T-helper 1 cell treated with Interleukin-12 subunit alpha and Interleukin-12 subunit beta and Interleukin-4 antibody, amounts not matched to agents 30 μg/mL and 1 μg/mL, for 36 hours (primary cell): Measurements from ENCODE around the gene MRPS15.

Experiments
- H3K27ac Mint-ChIP-seq: one replicate; pipeline ENCODE4 v1.8.0; 2021; ENCODE audit warnings: mild to moderate bottlenecking, mixed read lengths
- H3K27me3 Mint-ChIP-seq: one replicate; pipeline ENCODE4 v1.8.0; 2021; ENCODE audit warnings: low read depth, mixed read lengths
- H3K36me3 Mint-ChIP-seq: one replicate; pipeline ENCODE4 v1.8.0; 2021; ENCODE audit warnings: low read depth, mixed read lengths
- H3K4me1 Mint-ChIP-seq: one replicate; pipeline ENCODE4 v1.8.0; 2021; ENCODE audit warnings: low read depth, mixed read lengths
- H3K4me3 Mint-ChIP-seq: one replicate; pipeline ENCODE4 v1.8.0; 2021; ENCODE audit warnings: mild to moderate bottlenecking, moderate library complexity, mixed read lengths
- H3K9me3 Mint-ChIP-seq: one replicate; pipeline ENCODE4 v1.8.0; 2021; ENCODE audit warnings: mixed read lengths

Gene MRPS15

GRCh38 chr1:36476945-36477344, 12.8 kb upstream of the MRPS15 start:
- Mint-ChIP-seq H3K9me3 (no peaks in the 10 kb centered on the region), H3K27ac (no peak overlapping the region), H3K36me3 (no peaks in the 10 kb centered on the region), H3K27me3 (no peaks in the 10 kb centered on the region), H3K4me1 (peaks cover 25% of the 10 kb centered on the region), H3K4me3 (no peak overlapping the region)

- Mint-ChIP-seq H3K4me3 (no peak overlapping the region), H3K36me3 (no peaks in the 10 kb centered on the region), H3K4me1 (peaks cover 22% of the 10 kb centered on the region), H3K27me3 (no peaks in the 10 kb centered on the region), H3K9me3 (no peaks in the 10 kb centered on the region), H3K27ac (no peak overlapping the region)
These were observed 11.9 kb upstream of the MRPS15 start for GRCh38 chr1:36475910-36476604.

- no peak overlapping the region for H3K4me3 Mint-ChIP-seq
- no peaks in the 10 kb centered on the region for H3K9me3 Mint-ChIP-seq
- no peaks in the 10 kb centered on the region for H3K36me3 Mint-ChIP-seq
- H3K27me3 Mint-ChIP-seq: no peaks in the 10 kb centered on the region
- no peak overlapping the region for H3K27ac Mint-ChIP-seq
- H3K4me1 Mint-ChIP-seq: peaks cover 22% of the 10 kb centered on the region
These were observed 11.2 kb upstream of the MRPS15 start for GRCh38 chr1:36475341-36475740.

- Mint-ChIP-seq H3K4me3 (no peak overlapping the region), H3K27ac (peak overlapping the region; percentile 26), H3K9me3 (no peaks in the 10 kb centered on the region)
These were observed 8.5 kb upstream of the MRPS15 start for GRCh38 chr1:36472656-36473055.

GRCh38 chr1:36471830-36472641, 7.9 kb upstream of the MRPS15 start:
- Mint-ChIP-seq H3K4me1 (peaks cover 15% of the 10 kb centered on the region), H3K36me3 (no peaks in the 10 kb centered on the region), H3K9me3 (no peaks in the 10 kb centered on the region), H3K27me3 (no peaks in the 10 kb centered on the region), H3K4me3 (no peak overlapping the region), H3K27ac (no peak overlapping the region)

More at GRCh38 chr1:36472656-36473055, 8.5 kb upstream of the MRPS15 start:
- no peaks in the 10 kb centered on the region for H3K27me3 Mint-ChIP-seq
- no peaks in the 10 kb centered on the region for H3K36me3 Mint-ChIP-seq
- H3K4me1 Mint-ChIP-seq: peaks cover 15% of the 10 kb centered on the region

GRCh38 chr1:36469163-36469562, 5.0 kb upstream of the MRPS15 start:
- Mint-ChIP-seq H3K9me3 (no peaks in the 10 kb centered on the region), H3K4me1 (peaks cover 22% of the 10 kb centered on the region), H3K27me3 (no peaks in the 10 kb centered on the region), H3K4me3 (no peak overlapping the region), H3K36me3 (no peaks in the 10 kb centered on the region), H3K27ac (no peak overlapping the region)

- no peak overlapping the region for H3K27ac Mint-ChIP-seq
- no peaks in the 10 kb centered on the region for H3K27me3 Mint-ChIP-seq
- H3K9me3 Mint-ChIP-seq: no peaks in the 10 kb centered on the region
- no peak overlapping the region for H3K4me3 Mint-ChIP-seq
- H3K4me1 Mint-ChIP-seq: peaks cover 21% of the 10 kb centered on the region
- H3K36me3 Mint-ChIP-seq: no peaks in the 10 kb centered on the region
These were observed 3.7 kb upstream of the MRPS15 start for GRCh38 chr1:36467700-36468455.

GRCh38 chr1:36467027-36467410, 2.8 kb upstream of the MRPS15 start:
- Mint-ChIP-seq H3K36me3 (peaks cover 5% of the 10 kb centered on the region), H3K4me3 (no peak overlapping the region), H3K9me3 (no peaks in the 10 kb centered on the region), H3K27me3 (no peaks in the 10 kb centered on the region), H3K4me1 (peaks cover 23% of the 10 kb centered on the region), H3K27ac (no peak overlapping the region)

GRCh38 chr1:36466370-36467026, 2.3 kb upstream of the MRPS15 start:
- Mint-ChIP-seq H3K27me3 (no peaks in the 10 kb centered on the region), H3K4me3 (no peak overlapping the region), H3K9me3 (no peaks in the 10 kb centered on the region), H3K36me3 (peaks cover 6% of the 10 kb centered on the region), H3K27ac (no peak overlapping the region), H3K4me1 (peaks cover 26% of the 10 kb centered on the region)

GRCh38 chr1:36465731-36466369, 1.7 kb upstream of the MRPS15 start:
- H3K4me1 Mint-ChIP-seq: peaks cover 31% of the 10 kb centered on the region
- no peak overlapping the region for H3K4me3 Mint-ChIP-seq
- H3K36me3 Mint-ChIP-seq: peaks cover 11% of the 10 kb centered on the region
- no peaks in the 10 kb centered on the region for H3K9me3 Mint-ChIP-seq
- H3K27ac Mint-ChIP-seq: peak overlapping the region; percentile 94
- no peaks in the 10 kb centered on the region for H3K27me3 Mint-ChIP-seq

- H3K27ac Mint-ChIP-seq: peak overlapping the region; percentile 94
- no peaks in the 10 kb centered on the region for H3K9me3 Mint-ChIP-seq
- peaks cover 36% of the 10 kb centered on the region for H3K4me1 Mint-ChIP-seq
- H3K27me3 Mint-ChIP-seq: no peaks in the 10 kb centered on the region
- peak overlapping the region; percentile 100 for H3K4me3 Mint-ChIP-seq
- peaks cover 17% of the 10 kb centered on the region for H3K36me3 Mint-ChIP-seq
These were observed 615 bp upstream of the MRPS15 start for GRCh38 chr1:36464605-36465393.

GRCh38 chr1:36463463-36463802, 751 bp downstream of the MRPS15 start:
- H3K36me3 Mint-ChIP-seq: peaks cover 27% of the 10 kb centered on the region

GRCh38 chr1:36458910-36459309, 5.3 kb downstream of the MRPS15 start:
- H3K4me1 Mint-ChIP-seq: peaks cover 60% of the 10 kb centered on the region
- peaks cover 50% of the 10 kb centered on the region for H3K36me3 Mint-ChIP-seq
- peak overlapping the region; percentile 84 for H3K27ac Mint-ChIP-seq
- H3K4me3 Mint-ChIP-seq: peak overlapping the region; percentile 48
- no peaks in the 10 kb centered on the region for H3K27me3 Mint-ChIP-seq
- H3K9me3 Mint-ChIP-seq: no peaks in the 10 kb centered on the region

More at GRCh38 chr1:36463463-36463802, 751 bp downstream of the MRPS15 start:
- Mint-ChIP-seq H3K9me3 (no peaks in the 10 kb centered on the region), H3K4me1 (peaks cover 49% of the 10 kb centered on the region), H3K27ac (peak overlapping the region; percentile 94), H3K4me3 (peak overlapping the region; percentile 100), H3K27me3 (no peaks in the 10 kb centered on the region)
